Stimulated activated memory B cell treated with anti-CD40 and anti-IgM and Interleukin-4, amounts not matched to agents 10 μg/mL and 1 μg/mL and 100 μg/mL, for 72 hours (primary cell): Measurements from ENCODE around the gene MED16.

Experiments
- ATAC-seq: fragments of 150-1000 bp; cut with Tn5 transposase; 2 replicates; pipeline ENCODE4 v1.10.0; 2021
- H3K27ac Mint-ChIP-seq: one replicate; pipeline ENCODE4 v1.8.0; 2022; ENCODE audit warnings: mild to moderate bottlenecking, mixed read lengths
- H3K27me3 Mint-ChIP-seq: one replicate; pipeline ENCODE4 v1.8.0; 2022; ENCODE audit warnings: mixed read lengths
- H3K36me3 Mint-ChIP-seq: one replicate; pipeline ENCODE4 v1.8.0; 2022; ENCODE audit warnings: mixed read lengths
- H3K4me1 Mint-ChIP-seq: one replicate; pipeline ENCODE4 v1.8.0; 2022; ENCODE audit warnings: mixed read lengths
- H3K4me3 Mint-ChIP-seq: one replicate; pipeline ENCODE4 v1.8.0; 2022; ENCODE audit warnings: mild to moderate bottlenecking, moderate library complexity, mixed read lengths
- H3K9me3 Mint-ChIP-seq: one replicate; pipeline ENCODE4 v1.8.0; 2022; ENCODE audit warnings: mixed read lengths

Gene MED16

GRCh38 chr19:931860-932647, 39.1 kb upstream of the MED16 start:
- no peaks in the 10 kb centered on the region for H3K27me3 Mint-ChIP-seq
- H3K36me3 Mint-ChIP-seq, result peaks cover 34% of the 10 kb centered on the region
- peaks cover 60% of the 10 kb centered on the region for H3K4me1 Mint-ChIP-seq
- H3K9me3 Mint-ChIP-seq, result no peaks in the 10 kb centered on the region
- peak overlapping the region; percentile 75 for H3K4me3 Mint-ChIP-seq
- H3K27ac Mint-ChIP-seq, result peak overlapping the region; percentile 86
- peak; percentile 1 for ATAC-seq

GRCh38 chr19:929891-930258, 36.9 kb upstream of the MED16 start:
- Mint-ChIP-seq H3K4me1 (peaks cover 55% of the 10 kb centered on the region), H3K27me3 (no peaks in the 10 kb centered on the region), H3K36me3 (peaks cover 19% of the 10 kb centered on the region), H3K27ac (no peak overlapping the region), H3K4me3 (peak overlapping the region; percentile 7), H3K9me3 (no peaks in the 10 kb centered on the region)
- no peak for ATAC-seq

GRCh38 chr19:929203-929890, 36.4 kb upstream of the MED16 start:
- H3K4me1 Mint-ChIP-seq, result peaks cover 54% of the 10 kb centered on the region
- H3K9me3 Mint-ChIP-seq, result no peaks in the 10 kb centered on the region
- no peak for ATAC-seq
- no peaks in the 10 kb centered on the region for H3K27me3 Mint-ChIP-seq
- no peak overlapping the region for H3K27ac Mint-ChIP-seq
- H3K36me3 Mint-ChIP-seq, result peaks cover 19% of the 10 kb centered on the region
- no peak overlapping the region for H3K4me3 Mint-ChIP-seq

GRCh38 chr19:928471-929202, 35.6 kb upstream of the MED16 start:
- no peaks in the 10 kb centered on the region for H3K27me3 Mint-ChIP-seq
- H3K27ac Mint-ChIP-seq, result no peak overlapping the region
- peaks cover 19% of the 10 kb centered on the region for H3K36me3 Mint-ChIP-seq
- ATAC-seq, result no peak
- H3K4me1 Mint-ChIP-seq, result peaks cover 50% of the 10 kb centered on the region
- peak overlapping the region; percentile 23 for H3K4me3 Mint-ChIP-seq
- H3K9me3 Mint-ChIP-seq, result no peaks in the 10 kb centered on the region

GRCh38 chr19:927780-928401, 34.9 kb upstream of the MED16 start:
- H3K9me3 Mint-ChIP-seq, result no peaks in the 10 kb centered on the region
- H3K4me1 Mint-ChIP-seq, result peaks cover 43% of the 10 kb centered on the region
- peak overlapping the region; percentile 81 for H3K4me3 Mint-ChIP-seq
- ATAC-seq, result no peak
- peaks cover 16% of the 10 kb centered on the region for H3K36me3 Mint-ChIP-seq
- H3K27ac Mint-ChIP-seq, result peak overlapping the region; percentile 57
- H3K27me3 Mint-ChIP-seq, result no peaks in the 10 kb centered on the region

GRCh38 chr19:927351-927779, 34.4 kb upstream of the MED16 start:
- Mint-ChIP-seq H3K36me3 (peaks cover 12% of the 10 kb centered on the region), H3K27ac (peak overlapping the region; percentile 89), H3K4me1 (peaks cover 38% of the 10 kb centered on the region), H3K27me3 (no peaks in the 10 kb centered on the region), H3K9me3 (no peaks in the 10 kb centered on the region), H3K4me3 (peak overlapping the region; percentile 81)
- ATAC-seq, result no peak

GRCh38 chr19:926589-927350, 33.8 kb upstream of the MED16 start:
- H3K4me3 Mint-ChIP-seq, result peak overlapping the region; percentile 81
- H3K36me3 Mint-ChIP-seq, result peaks cover 6% of the 10 kb centered on the region
- H3K9me3 Mint-ChIP-seq, result no peaks in the 10 kb centered on the region
- H3K27me3 Mint-ChIP-seq, result no peaks in the 10 kb centered on the region
- peak; percentile 37 for ATAC-seq
- H3K27ac Mint-ChIP-seq, result peak overlapping the region; percentile 89
- H3K4me1 Mint-ChIP-seq, result peaks cover 38% of the 10 kb centered on the region

- peak overlapping the region; percentile 89 for H3K27ac Mint-ChIP-seq
- ATAC-seq, result no peak
- H3K27me3 Mint-ChIP-seq, result no peaks in the 10 kb centered on the region
- peak overlapping the region; percentile 81 for H3K4me3 Mint-ChIP-seq
- peaks cover 5% of the 10 kb centered on the region for H3K36me3 Mint-ChIP-seq
- H3K4me1 Mint-ChIP-seq, result peaks cover 40% of the 10 kb centered on the region
- H3K9me3 Mint-ChIP-seq, result no peaks in the 10 kb centered on the region
These were observed 33.3 kb upstream of the MED16 start for GRCh38 chr19:926323-926588.

GRCh38 chr19:925526-926322, 32.7 kb upstream of the MED16 start, which contains the start of gene ARID3A:
TSS of gene ARID3A (plus strand) at chr19:926035. CDS start at chr19:929529, 3,494 bp downstream.
- peaks cover 40% of the 10 kb centered on the region for H3K4me1 Mint-ChIP-seq
- H3K27me3 Mint-ChIP-seq, result no peaks in the 10 kb centered on the region
- H3K27ac Mint-ChIP-seq, result peak within 1 kb of the TSS; percentile 89
- ATAC-seq, result peak; percentile 77
- no peaks in the 10 kb centered on the region for H3K9me3 Mint-ChIP-seq
- H3K36me3 Mint-ChIP-seq, result peaks cover 5% of the 10 kb centered on the region
- peak within 1 kb of the TSS; percentile 91 for H3K4me3 Mint-ChIP-seq

- H3K4me3 Mint-ChIP-seq, result peak overlapping the region; percentile 91
- ATAC-seq, result peak; percentile 70
- H3K9me3 Mint-ChIP-seq, result no peaks in the 10 kb centered on the region
- H3K4me1 Mint-ChIP-seq, result peaks cover 39% of the 10 kb centered on the region
- H3K27ac Mint-ChIP-seq, result peak overlapping the region; percentile 89
- H3K36me3 Mint-ChIP-seq, result peaks cover 5% of the 10 kb centered on the region
- no peaks in the 10 kb centered on the region for H3K27me3 Mint-ChIP-seq
These were observed 32.1 kb upstream of the MED16 start for GRCh38 chr19:925087-925525.

GRCh38 chr19:924553-925086, 31.6 kb upstream of the MED16 start:
- no peaks in the 10 kb centered on the region for H3K27me3 Mint-ChIP-seq
- H3K4me3 Mint-ChIP-seq, result peak overlapping the region; percentile 91
- peaks cover 34% of the 10 kb centered on the region for H3K4me1 Mint-ChIP-seq
- ATAC-seq, result no peak
- H3K27ac Mint-ChIP-seq, result peak overlapping the region; percentile 89
- H3K9me3 Mint-ChIP-seq, result no peaks in the 10 kb centered on the region
- no peaks in the 10 kb centered on the region for H3K36me3 Mint-ChIP-seq

GRCh38 chr19:920051-920864, 27.3 kb upstream of the MED16 start:
- Mint-ChIP-seq H3K27ac (peak overlapping the region; percentile 69), H3K27me3 (no peaks in the 10 kb centered on the region), H3K4me3 (peak overlapping the region; percentile 71), H3K4me1 (peaks cover 45% of the 10 kb centered on the region), H3K36me3 (no peaks in the 10 kb centered on the region), H3K9me3 (no peaks in the 10 kb centered on the region)
- peak; percentile 69 for ATAC-seq
